Measurements from ENCODE around the gene MLANA.

The MLANA gene, protein sequence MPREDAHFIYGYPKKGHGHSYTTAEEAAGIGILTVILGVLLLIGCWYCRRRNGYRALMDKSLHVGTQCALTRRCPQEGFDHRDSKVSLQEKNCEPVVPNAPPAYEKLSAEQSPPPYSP

GRCh38 chr9:5890641-5891040 is at the start of gene MLANA:
Gene MLANA (plus strand): TSS chr9:5890889. CDS start chr9:5892475, 1,586 bp downstream.
- H3K27me3 Mint-ChIP-seq = no peaks in the 10 kb centered on the region
- peaks cover 8% of the 10 kb centered on the region for H3K4me1 Mint-ChIP-seq (ENCODE audit: low read depth)
- no peak within 1 kb of the TSS for H3K27ac Mint-ChIP-seq
- H3K9me3 Mint-ChIP-seq (ENCODE audit: low read depth) = no peaks in the 10 kb centered on the region
- no peak within 1 kb of the TSS for H3K4me3 Mint-ChIP-seq
- peaks cover 2% of the 10 kb centered on the region for H3K36me3 Mint-ChIP-seq

DNA sequence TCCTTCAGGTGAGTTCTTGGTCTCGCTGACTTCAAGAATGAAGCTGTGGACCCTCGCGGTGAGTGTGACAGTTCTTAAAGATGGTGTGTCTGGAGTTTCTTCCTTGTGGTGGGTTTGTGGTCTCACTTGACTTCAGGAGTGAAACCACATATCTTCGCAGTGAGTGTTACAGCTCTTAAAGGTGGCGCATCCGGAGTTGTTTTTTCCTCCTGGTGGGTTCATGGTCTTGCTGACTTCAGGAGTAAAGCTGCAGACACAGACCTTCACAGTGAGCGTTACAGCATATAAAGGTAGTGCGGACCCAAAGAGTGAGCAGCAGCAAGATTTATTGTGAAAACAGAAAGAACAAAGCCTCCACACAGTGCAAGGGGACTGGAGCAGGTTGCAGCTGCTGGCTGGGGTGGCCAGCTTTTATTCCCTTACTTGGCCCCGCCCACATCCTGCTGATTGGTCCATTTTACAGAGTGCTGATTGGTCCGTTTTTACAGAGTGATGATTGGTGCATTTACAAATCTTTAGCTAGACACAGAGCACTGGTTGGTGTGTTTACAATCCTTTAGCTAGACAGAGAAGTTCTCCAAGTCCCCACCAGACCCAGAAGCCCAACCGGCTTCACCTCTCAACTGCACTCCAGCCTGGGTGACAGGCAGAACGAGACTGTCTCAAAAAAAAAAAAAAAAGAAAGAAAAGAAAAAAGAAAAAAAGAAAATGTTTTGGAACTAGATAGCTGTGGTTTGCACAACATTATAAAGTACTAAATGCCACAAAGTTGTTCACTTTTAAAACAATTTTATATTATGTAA is 48.7 kb upstream of the MLANA start:
- no peaks in the 10 kb centered on the region for H3K27me3 Mint-ChIP-seq
- H3K36me3 Mint-ChIP-seq = no peaks in the 10 kb centered on the region
- H3K9me3 Mint-ChIP-seq (ENCODE audit: low read depth) = no peaks in the 10 kb centered on the region
- H3K27ac Mint-ChIP-seq = peak overlapping the region; percentile 83
- peak overlapping the region; percentile 78 for H3K4me3 Mint-ChIP-seq
- peaks cover 64% of the 10 kb centered on the region for H3K4me1 Mint-ChIP-seq (ENCODE audit: low read depth)

- H3K27me3 Mint-ChIP-seq = no peaks in the 10 kb centered on the region
- H3K27ac Mint-ChIP-seq = peak overlapping the region; percentile 73
- H3K9me3 Mint-ChIP-seq (ENCODE audit: low read depth) = no peaks in the 10 kb centered on the region
- H3K4me3 Mint-ChIP-seq = peak overlapping the region; percentile 73
- H3K4me1 Mint-ChIP-seq (ENCODE audit: low read depth) = peaks cover 64% of the 10 kb centered on the region
- H3K36me3 Mint-ChIP-seq = no peaks in the 10 kb centered on the region
Observed at GRCh38 chr9:5842929-5843793, 47.5 kb upstream of the MLANA start.

GRCh38 chr9:5843794-5844471 is 46.8 kb upstream of the MLANA start:
- Mint-ChIP-seq H3K4me3 (peak overlapping the region; percentile 73), H3K27me3 (no peaks in the 10 kb centered on the region), H3K36me3 (no peaks in the 10 kb centered on the region), H3K4me1 (ENCODE audit: low read depth) (peaks cover 62% of the 10 kb centered on the region), H3K9me3 (ENCODE audit: low read depth) (no peaks in the 10 kb centered on the region), H3K27ac (peak overlapping the region; percentile 73)

DNA sequence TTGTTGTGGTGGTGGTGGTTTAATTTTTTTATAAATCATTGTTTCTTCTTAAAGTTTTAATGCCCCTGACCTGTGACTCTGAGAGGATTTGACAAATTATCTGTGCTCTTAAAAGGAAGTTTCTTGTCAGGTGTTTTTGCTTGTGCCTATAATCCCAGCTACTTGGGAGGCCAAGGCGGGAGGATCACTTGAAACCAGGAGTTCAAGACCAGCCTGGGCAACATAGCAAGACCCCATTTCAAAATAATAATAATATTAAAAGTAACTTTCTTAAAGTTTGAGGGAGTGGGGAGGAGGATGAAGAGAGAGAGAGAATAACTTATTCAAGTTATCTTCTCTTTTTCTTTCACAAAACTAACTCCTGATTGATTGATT is 45.5 kb upstream of the MLANA start:
- Mint-ChIP-seq H3K27ac (peak overlapping the region; percentile 73), H3K27me3 (no peaks in the 10 kb centered on the region), H3K4me1 (ENCODE audit: low read depth) (peaks cover 58% of the 10 kb centered on the region), H3K9me3 (ENCODE audit: low read depth) (no peaks in the 10 kb centered on the region), H3K4me3 (peak overlapping the region; percentile 73), H3K36me3 (no peaks in the 10 kb centered on the region)

GRCh38 chr9:5846096-5846495 is 44.6 kb upstream of the MLANA start:
- H3K4me1 Mint-ChIP-seq (ENCODE audit: low read depth) = peaks cover 58% of the 10 kb centered on the region
- no peaks in the 10 kb centered on the region for H3K9me3 Mint-ChIP-seq (ENCODE audit: low read depth)
- H3K27me3 Mint-ChIP-seq = no peaks in the 10 kb centered on the region
- H3K27ac Mint-ChIP-seq = no peak overlapping the region
- no peaks in the 10 kb centered on the region for H3K36me3 Mint-ChIP-seq
- no peak overlapping the region for H3K4me3 Mint-ChIP-seq

DNA sequence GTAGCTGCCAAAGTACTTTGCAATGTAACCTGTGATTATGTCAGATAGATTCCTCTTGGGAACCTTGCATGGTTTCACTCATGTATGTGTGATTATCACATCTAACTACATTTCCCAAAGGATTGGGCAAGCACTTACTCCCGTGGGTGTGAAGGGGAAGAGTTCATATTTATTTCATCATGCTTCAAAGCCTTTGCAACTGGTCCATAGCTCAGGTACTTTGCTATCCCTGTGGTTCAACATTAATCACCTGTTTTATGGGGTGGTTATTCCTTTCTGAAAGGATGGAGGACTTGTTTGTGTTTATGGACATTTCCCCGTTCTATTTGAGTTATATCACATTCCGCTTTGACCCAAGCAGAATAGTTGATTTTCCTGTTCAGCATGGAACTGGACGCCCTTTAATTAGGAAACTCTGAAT is 44.2 kb upstream of the MLANA start:
- Mint-ChIP-seq H3K36me3 (no peaks in the 10 kb centered on the region), H3K4me1 (ENCODE audit: low read depth) (peaks cover 58% of the 10 kb centered on the region), H3K9me3 (ENCODE audit: low read depth) (no peaks in the 10 kb centered on the region), H3K27me3 (no peaks in the 10 kb centered on the region), H3K4me3 (no peak overlapping the region), H3K27ac (no peak overlapping the region)

- Mint-ChIP-seq H3K27me3 (no peaks in the 10 kb centered on the region), H3K4me1 (ENCODE audit: low read depth) (peaks cover 59% of the 10 kb centered on the region), H3K27ac (no peak overlapping the region), H3K9me3 (ENCODE audit: low read depth) (no peaks in the 10 kb centered on the region), H3K4me3 (no peak overlapping the region), H3K36me3 (no peaks in the 10 kb centered on the region)
Observed at GRCh38 chr9:5848372-5848882, 42.3 kb upstream of the MLANA start.

- no peaks in the 10 kb centered on the region for H3K9me3 Mint-ChIP-seq (ENCODE audit: low read depth)
- no peaks in the 10 kb centered on the region for H3K27me3 Mint-ChIP-seq
- peaks cover 2% of the 10 kb centered on the region for H3K36me3 Mint-ChIP-seq
- H3K27ac Mint-ChIP-seq = no peak overlapping the region
- H3K4me3 Mint-ChIP-seq = no peak overlapping the region
- peaks cover 49% of the 10 kb centered on the region for H3K4me1 Mint-ChIP-seq (ENCODE audit: low read depth)
Observed at GRCh38 chr9:5850724-5851122, 40.0 kb upstream of the MLANA start.

GRCh38 chr9:5851445-5851844 is 39.2 kb upstream of the MLANA start:
- Mint-ChIP-seq H3K4me1 (ENCODE audit: low read depth) (peaks cover 43% of the 10 kb centered on the region), H3K27ac (peak overlapping the region; percentile 75), H3K4me3 (peak overlapping the region; percentile 4), H3K36me3 (peaks cover 4% of the 10 kb centered on the region), H3K9me3 (ENCODE audit: low read depth) (no peaks in the 10 kb centered on the region), H3K27me3 (no peaks in the 10 kb centered on the region)

DNA sequence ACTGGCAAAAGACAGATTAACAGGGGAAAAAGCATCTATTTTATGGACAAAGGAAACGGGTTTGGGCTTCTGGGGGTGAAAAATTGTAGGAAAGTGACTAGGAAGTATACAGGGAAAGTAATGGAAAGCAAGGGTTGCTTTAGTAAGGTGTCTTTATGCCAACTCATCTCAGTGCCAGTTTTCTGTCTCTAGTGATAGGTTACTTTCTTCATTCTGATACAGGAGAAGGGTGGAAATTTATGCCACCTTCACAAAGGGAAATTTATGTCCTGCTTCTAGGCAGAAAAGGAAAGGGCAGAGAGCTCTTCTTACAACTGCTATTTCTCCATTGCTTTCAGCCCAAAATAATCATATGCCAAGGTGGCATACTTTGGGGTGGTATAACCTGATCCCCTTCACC is 37.7 kb upstream of the MLANA start:
- Mint-ChIP-seq H3K4me3 (no peak overlapping the region), H3K4me1 (ENCODE audit: low read depth) (peaks cover 41% of the 10 kb centered on the region), H3K27me3 (no peaks in the 10 kb centered on the region), H3K9me3 (ENCODE audit: low read depth) (no peaks in the 10 kb centered on the region), H3K36me3 (peaks cover 6% of the 10 kb centered on the region), H3K27ac (no peak overlapping the region)

DNA sequence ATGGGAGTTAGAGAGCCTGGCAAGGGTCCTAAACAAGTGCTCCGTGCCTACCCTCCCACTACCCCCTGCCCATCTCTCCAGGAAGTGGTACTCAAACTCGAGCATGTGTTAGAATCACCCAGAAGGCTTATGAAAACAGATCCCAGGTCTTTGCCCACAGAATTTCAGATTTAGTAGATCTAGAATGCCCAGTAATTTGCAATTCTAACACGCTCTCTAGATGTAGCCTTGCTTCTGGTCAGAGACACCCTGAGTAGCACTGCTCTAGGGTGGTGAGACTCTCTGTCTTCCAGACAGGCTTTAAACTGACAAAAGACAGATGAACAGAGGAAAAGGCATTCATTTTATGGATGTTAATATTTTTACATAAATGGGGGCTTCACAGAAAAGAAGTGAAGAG is 37.1 kb upstream of the MLANA start:
- no peak overlapping the region for H3K4me3 Mint-ChIP-seq
- peaks cover 7% of the 10 kb centered on the region for H3K36me3 Mint-ChIP-seq
- H3K4me1 Mint-ChIP-seq (ENCODE audit: low read depth) = peaks cover 41% of the 10 kb centered on the region
- no peaks in the 10 kb centered on the region for H3K27me3 Mint-ChIP-seq
- H3K27ac Mint-ChIP-seq = peak overlapping the region; percentile 46
- no peaks in the 10 kb centered on the region for H3K9me3 Mint-ChIP-seq (ENCODE audit: low read depth)

GRCh38 chr9:5854063-5854790 is 36.5 kb upstream of the MLANA start:
- Mint-ChIP-seq H3K4me1 (ENCODE audit: low read depth) (peaks cover 41% of the 10 kb centered on the region), H3K36me3 (peaks cover 7% of the 10 kb centered on the region), H3K27ac (peak overlapping the region; percentile 25), H3K9me3 (ENCODE audit: low read depth) (no peaks in the 10 kb centered on the region), H3K4me3 (no peak overlapping the region), H3K27me3 (no peaks in the 10 kb centered on the region)

- H3K4me1 Mint-ChIP-seq (ENCODE audit: low read depth) = peaks cover 18% of the 10 kb centered on the region
- H3K4me3 Mint-ChIP-seq = no peak overlapping the region
- no peaks in the 10 kb centered on the region for H3K9me3 Mint-ChIP-seq (ENCODE audit: low read depth)
- H3K27me3 Mint-ChIP-seq = no peaks in the 10 kb centered on the region
- H3K36me3 Mint-ChIP-seq = peaks cover 9% of the 10 kb centered on the region
- H3K27ac Mint-ChIP-seq = no peak overlapping the region
Observed at GRCh38 chr9:5857928-5858327, 32.8 kb upstream of the MLANA start.
